HCT116 (cell line): ENCODE measurements around the gene DOP1A. TPM values are rescaled to one million over a fixed set of nuclear protein-coding genes. Genes with fewer than 3 reads are reported as not detected.

Experiments used
- ATAC-seq: fragments of 200-7000 bp; cut with Tn5 transposase; 2 replicates; pipeline ENCODE4 v1.9.1; 2020; ENCODE audit warnings: mild to moderate bottlenecking, moderate library complexity
- BruUV-seq: library from RNA; stranded (reverse); fragments of 400-500 nt; replicated peaks from 2 replicates; lab custom pipeline; 2021; lab: Mats Ljungman, UMichigan
- CTCF ChIA-PET: fragments of 300-600 bp; sonication (Branson Sonifier 250); formaldehyde crosslinking; loops from one replicate; lab custom pipeline; 2021; ENCODE audit warnings: antibody characterized with exemption; lab: Charles Lee
- POLR2A ChIA-PET: fragments of 300-600, 350-600 bp; sonication (Branson Sonifier 250); formaldehyde crosslinking; loops from one replicate; lab custom pipeline; 2021; ENCODE audit warnings: antibody characterized with exemption; lab: Charles Lee
- RAD21 ChIA-PET, 2 experiments: fragments of 300-600 bp; sonication (Branson Sonifier 250); formaldehyde crosslinking; loops; one replicate each; lab custom pipeline; 2023; ENCODE audit warnings: low total read pairs in 2 of 2; ENCODE audit not compliant: uncharacterized antibody in 2 of 2, unreplicated experiment in 2 of 2, low non-redundant PET in 1 of 2; lab: Charles Lee
- DNase-seq: peaks from one replicate; pipeline ENCODE4 v3.0.0-alpha.2; 2010; ENCODE audit warnings: low read depth, low spot score
- H2AFZ ChIP-seq: fragments of 200-600 bp; shearing (Covaris generic), sonication (generic); 2 replicates; pipeline ENCODE4 v1.6.1; 2017; ENCODE audit warnings: low read depth, mixed run types, mixed read lengths, antibody characterized with exemption, low read length; ENCODE audit not compliant: poor library complexity, severe bottlenecking
- H3K27ac ChIP-seq: 2 replicates; pipeline ENCODE4 v1.5.1; 2012; ENCODE audit warnings: low read depth, low read length
- H3K27me3 ChIP-seq: fragments of 200-600 bp; sonication (generic); 2 replicates; pipeline ENCODE4 v1.6.1; 2016; ENCODE audit warnings: mixed run types, low read length, mixed read lengths; ENCODE audit not compliant: insufficient read depth
- H3K36me3 ChIP-seq, 2 experiments: fragments of 200-500 bp in 1 of 2; fragments of 200-600 bp in 1 of 2; sonication (Bioruptor generic) in 1 of 2; sonication (generic) in 1 of 2; 2 replicates each; pipeline versions ENCODE4 v1.5.1 to v1.6.1; 2014 to 2016; ENCODE audit warnings: low read length in 2 of 2, inconsistent platforms in 1 of 2, mixed read lengths in 1 of 2, mixed run types in 1 of 2; ENCODE audit not compliant: insufficient read depth in 2 of 2, control insufficient read depth in 1 of 2
- H3K4me1 ChIP-seq, 2 experiments: fragments of 200-600 bp in 1 of 2; sonication (generic) in 1 of 2; 2 replicates each; pipeline versions ENCODE4 v1.5.1 to v1.6.1; 2012 to 2017; ENCODE audit warnings: low read length in 2 of 2, inconsistent platforms in 1 of 2, mild to moderate bottlenecking in 1 of 2, mixed read lengths in 1 of 2, mixed run types in 1 of 2, moderate library complexity in 1 of 2; ENCODE audit not compliant: insufficient read depth in 2 of 2, control insufficient read depth in 1 of 2
- H3K4me2 ChIP-seq: fragments of 200-600 bp; sonication (generic); 2 replicates; pipeline ENCODE4 v1.6.1; 2017; ENCODE audit warnings: mixed run types, low read length, mixed read lengths
- H3K4me3 ChIP-seq, 2 experiments: fragments of 200-600 bp in 1 of 2; sonication (generic) in 1 of 2; replicated peaks in 1 of 2; 2 replicates each; pipeline ENCODE4 v1.5.1; 2011 to 2016; ENCODE audit warnings: low read length in 2 of 2, control low read depth in 1 of 2, low read depth in 1 of 2, mild to moderate bottlenecking in 1 of 2, mixed read lengths in 1 of 2, mixed run types in 1 of 2
- H3K79me2 ChIP-seq: fragments of 200-600 bp; sonication (generic); 2 replicates; pipeline ENCODE4 v1.6.1; 2017; ENCODE audit warnings: mild to moderate bottlenecking, mixed run types, low read length, moderate library complexity, mixed read lengths; ENCODE audit not compliant: insufficient read depth
- H3K9ac ChIP-seq: fragments of 200-600 bp; sonication (generic); 2 replicates; pipeline ENCODE4 v1.6.1; 2016; ENCODE audit warnings: low read length, mixed read lengths
- H3K9me2 ChIP-seq: fragments of 200-600 bp; sonication (generic), shearing (Covaris generic); 2 replicates; pipeline ENCODE4 v1.6.1; 2017; ENCODE audit warnings: mixed run types, mild to moderate bottlenecking, moderate library complexity; ENCODE audit not compliant: insufficient read depth
- H3K9me3 ChIP-seq, 2 experiments: fragments of 200-500 bp in 1 of 2; fragments of 200-600 bp in 1 of 2; sonication (Bioruptor generic) in 1 of 2; sonication (generic) in 1 of 2; 2 replicates each; pipeline ENCODE4 v1.6.1; 2014 to 2017; ENCODE audit warnings: low read length in 2 of 2, mixed read lengths in 2 of 2, inconsistent platforms in 1 of 2, low read depth in 1 of 2, mild to moderate bottlenecking in 1 of 2, mixed run types in 1 of 2, moderate library complexity in 1 of 2; ENCODE audit not compliant: control insufficient read depth in 1 of 2, insufficient read depth in 1 of 2
- H4K20me1 ChIP-seq: fragments of 200-600 bp; sonication (generic), shearing (Covaris generic); 2 replicates; pipeline ENCODE4 v1.6.1; 2017; ENCODE audit warnings: mixed run types, mild to moderate bottlenecking, moderate library complexity; ENCODE audit not compliant: insufficient read depth
- CEBPB ChIP-seq: IDR thresholded peaks from 2 replicates; pipeline ENCODE4 v1.6.1; 2012; ENCODE audit warnings: low read depth
- CTCF ChIP-seq, 3 experiments: fragments of 200-600 bp in 1 of 3; sonication (generic) in 1 of 3; IDR thresholded peaks in 2 of 3; conservative IDR thresholded peaks in 1 of 3; 2 replicates each; pipeline ENCODE4 v1.5.1; 2012 to 2017; ENCODE audit warnings: low read depth in 2 of 3, low read length in 2 of 3, antibody characterized with exemption in 1 of 3, borderline replicate concordance in 1 of 3, control low read depth in 1 of 3, mild to moderate bottlenecking in 1 of 3, mixed read lengths in 1 of 3, mixed run types in 1 of 3, moderate library complexity in 1 of 3; ENCODE audit not compliant: insufficient read depth in 1 of 3
- EZH2 ChIP-seq: fragments of 200-600 bp; sonication (generic); IDR thresholded peaks from 2 replicates; pipeline ENCODE4 v1.6.1; 2017; ENCODE audit warnings: antibody characterized with exemption, mixed run types
- JUND ChIP-seq: IDR thresholded peaks from 2 replicates; pipeline ENCODE4 v1.6.1; 2012
- POLR2AphosphoS5 ChIP-seq: IDR thresholded peaks from 2 replicates; pipeline ENCODE4 v1.6.1; 2011; ENCODE audit warnings: mild to moderate bottlenecking, low read depth, low read length, moderate library complexity
- RAD21 ChIP-seq: IDR thresholded peaks from 2 replicates; pipeline ENCODE4 v1.6.1; 2012; ENCODE audit warnings: low read depth, mild to moderate bottlenecking
- SIN3A ChIP-seq: IDR thresholded peaks from 2 replicates; pipeline ENCODE4 v1.6.1; 2012; ENCODE audit warnings: low read depth
- intact Hi-C: fragments of 100-400 bp; cut with micrococcal nuclease; formaldehyde crosslinking; loops from 2 replicates; pipeline ENCODE4 v1.10.0; 2022
- total RNA-seq: library from RNA; stranded (reverse); gene quantifications from one replicate; pipeline ENCODE4 v1.2.1, GENCODE V29; 2021; ENCODE audit not compliant: unreplicated experiment

DOP1A gene
- total RNA-seq, 1 experiment from 2014 or later, result 7.1 TPM

- Histone ChIP-seq H3K27ac (no peak overlapping the region), H3K27me3 (no peaks in the 10 kb centered on the region), H3K9ac (no peak overlapping the region), H3K79me2 (peaks cover 14% of the 10 kb centered on the region), H3K36me3 (peaks cover 6 to 12% of the 10 kb centered on the region in 2 experiments; a peak in 2 of 4 replicates), H3K9me3 (no peaks in the 10 kb centered on the region), H2AFZ (no peak overlapping the region), H4K20me1 (no peaks in the 10 kb centered on the region), H3K4me3 (no peak overlapping the region), H3K4me2 (no peak overlapping the region), H3K4me1 (no peaks in the 10 kb centered on the region), H3K9me2 (no peaks in the 10 kb centered on the region)
- TF ChIP-seq POLR2AphosphoS5 (no peak), CTCF (IDR thresholded peaks at IDR 0.05 in 2 of 3, conservative IDR thresholded peaks at IDR 0.05 in 1 of 3; ENCODE audit: borderline replicate concordance in 1 of 3, insufficient read depth in 1 of 3, low read depth in 2 of 3, low read length in 2 of 3) (peak; percentile 53 to 82 (median 78); a peak in 5 of 6 replicates), EZH2 (no peak), RAD21 (peak; percentile 80), SIN3A (no peak)
- POLR2A ChIA-PET, result no interaction called here
- DNase-seq, result peak; percentile 22
- no TSS peak for BruUV-seq
- peak; percentile 73 for ATAC-seq
- CTCF ChIA-PET, result interaction anchor here (0.8 to 1.8 kb wide), 6 partner anchors 9 to 806 kb away, joined by 3 to 14 read pairs (median 4); partner anchors contain the start of genes DOP1A and UBE3D
- intact Hi-C loops, result loop anchor here (1.0 to 5.0 kb wide), 3 partner anchors 461 to 806 kb away; partner anchors contain the start of gene TPBG
- RAD21 ChIA-PET, result no interaction called here
Observed at GRCh38 chr6:83057705-83058321, 9.7 kb upstream of the DOP1A start.

GRCh38 chr6:83061190-83061589 lies 6.3 kb upstream of the DOP1A start:
- Histone ChIP-seq H3K27me3 (no peaks in the 10 kb centered on the region), H3K9ac (no peak overlapping the region), H3K36me3 (peaks cover 4 to 13% of the 10 kb centered on the region in 2 experiments; a peak in 2 of 4 replicates)
- TF ChIP-seq CEBPB (no peak), JUND (no peak)
- TF ChIP-seq, all 23 proteins: peak for 0
- peaks cover 35% of the 10 kb centered on the region for H3K79me2 ChIP-seq
- peaks cover 0 to 13% of the 10 kb centered on the region in 2 experiments; a peak in 3 of 4 replicates for H3K4me1 ChIP-seq
- H4K20me1 ChIP-seq, result no peaks in the 10 kb centered on the region
- H3K9me3 ChIP-seq, result no peaks in the 10 kb centered on the region
- no peak overlapping the region for H3K27ac ChIP-seq
- no peak overlapping the region for H2AFZ ChIP-seq
- H3K9me2 ChIP-seq, result no peaks in the 10 kb centered on the region
- ATAC-seq (no peak), DNase-seq (no peak)
- POLR2A ChIA-PET, result no interaction called here
- intact Hi-C loops, result loop anchor here (10.0 kb wide), 1 partner anchor 364 kb away; no protein-coding TSS in a partner anchor
- no peak overlapping the region for H3K4me2 ChIP-seq
- CTCF ChIA-PET, result no interaction called here
- H3K4me3 ChIP-seq, result no peak overlapping the region
- no TSS peak for BruUV-seq
- RAD21 ChIA-PET, result no interaction called here
